ENCODE measurements around the gene FLVCR2. TPM values are rescaled to one million over a fixed set of nuclear protein-coding genes. Genes with fewer than 3 reads are reported as not detected.
"Not testable (repeated sequence)": the region's sequence is repeated elsewhere in the genome, so short reads cannot be mapped to it uniquely, and the experiment has no call there.

The FLVCR2 gene
- total and polyA plus RNA-seq, 2 donors (not counting 1 experiment from before 2014, with no cell fraction given), result 0.31 to 1.6 TPM

- H3K4me1 ChIP-seq (ENCODE audit: control insufficient read depth in 2 of 2, insufficient read depth in 2 of 2, low read length in 2 of 2); H3K4me3 Mint-ChIP-seq; CTCF ChIA-PET; H3K27me3 Mint-ChIP-seq; H3K4me2 ChIP-seq (replicated peaks; ENCODE audit: low read depth, low read length, poor library complexity, severe bottlenecking); H3K9me3 Mint-ChIP-seq (ENCODE audit: insufficient read depth); H3K9ac ChIP-seq (ENCODE audit: low read length); H2AFZ ChIP-seq (ENCODE audit: insufficient read depth, low read depth, low read length, poor library complexity, severe bottlenecking); DNase-seq; H3K9me3 ChIP-seq (ENCODE audit: control extremely low read depth in 1 of 3, control insufficient read depth in 2 of 3, insufficient read depth in 1 of 3, low read length in 2 of 3); H3K36me3 ChIP-seq (replicated peaks in 1 of 2; ENCODE audit: control extremely low read depth in 1 of 2, control insufficient read depth in 1 of 2, extremely low read depth in 1 of 2, insufficient read depth in 2 of 2, low read length in 1 of 2); H3K4me1 Mint-ChIP-seq; ATAC-seq (ENCODE audit: low read depth); H3K27me3 ChIP-seq (replicated peaks in 1 of 4; ENCODE audit: control extremely low read depth in 1 of 4, control insufficient read depth in 3 of 4, insufficient read depth in 4 of 4, low read length in 3 of 4); POLR2A ChIA-PET; intact Hi-C loops (cut with micrococcal nuclease); H3K27ac Mint-ChIP-seq; H3K27ac ChIP-seq (ENCODE audit: low read length in 2 of 2); H3K4me3 ChIP-seq (ENCODE audit: control extremely low read depth in 1 of 5, extremely low read depth in 1 of 5, insufficient read depth in 1 of 5, low read depth in 2 of 5, low read length in 4 of 5); H4K20me1 ChIP-seq (ENCODE audit: control insufficient read depth, insufficient read depth, low read length, poor library complexity, severe bottlenecking); H3K79me2 ChIP-seq (ENCODE audit: control insufficient read depth, insufficient read depth, low read length): not testable (repeated sequence)
- no CpG with 5 or more reads among the region's 6 CpGs for WGBS (ENCODE audit: insufficient coverage)
These were observed 22.6 kb downstream of the FLVCR2 start for GRCh38 chr14:75601061-75601460.

- 89% methylated on average over 1 of the region's 3 CpGs for WGBS (ENCODE audit: insufficient coverage)
These were observed 24.1 kb downstream of the FLVCR2 start for GRCh38 chr14:75602503-75602902.

More at GRCh38 chr14:75602503-75602902, 24.1 kb downstream of the FLVCR2 start:
- H4K20me1 ChIP-seq (ENCODE audit: control insufficient read depth, insufficient read depth, low read length, poor library complexity, severe bottlenecking), result no peaks in the 10 kb centered on the region
- POLR2A ChIA-PET, result no interaction called here
- ATAC-seq (ENCODE audit: low read depth) (no peak), DNase-seq (no peak)
- no peaks in the 10 kb centered on the region for H3K9me3 Mint-ChIP-seq (ENCODE audit: insufficient read depth)
- H3K4me3 ChIP-seq (ENCODE audit: control extremely low read depth in 1 of 5, extremely low read depth in 1 of 5, insufficient read depth in 1 of 5, low read depth in 2 of 5, low read length in 4 of 5), result no peak overlapping the region
- H3K27ac ChIP-seq (ENCODE audit: low read length in 2 of 2), result no peak overlapping the region
- H3K4me1 Mint-ChIP-seq, result no peaks in the 10 kb centered on the region
- H3K27me3 Mint-ChIP-seq, result no peaks in the 10 kb centered on the region
- no peaks in the 10 kb centered on the region for H3K36me3 ChIP-seq (replicated peaks in 1 of 2; ENCODE audit: control extremely low read depth in 1 of 2, control insufficient read depth in 1 of 2, extremely low read depth in 1 of 2, insufficient read depth in 2 of 2, low read length in 1 of 2)
- no peak overlapping the region for H3K9ac ChIP-seq (ENCODE audit: low read length)
- peaks cover 0 to 4% (median 0%) of the 10 kb centered on the region in 4 experiments for H3K27me3 ChIP-seq (replicated peaks in 1 of 4; ENCODE audit: control extremely low read depth in 1 of 4, control insufficient read depth in 3 of 4, insufficient read depth in 4 of 4, low read length in 3 of 4)
- CTCF ChIA-PET, result interaction anchor here (0.6 to 1.0 kb wide), 2 partner anchors 51 to 1184 kb away, joined by 3 to 4 read pairs; no protein-coding TSS in a partner anchor
- TF ChIP-seq CTCF (IDR thresholded peaks at IDR 0.05) (no peak), EZH2 (IDR thresholded peaks at IDR 0.05; ENCODE audit: borderline replicate concordance, insufficient read depth, low read depth, low read length, poor library complexity, severe bottlenecking) (no peak)
- H3K27ac Mint-ChIP-seq, result no peak overlapping the region
- intact Hi-C loops (cut with micrococcal nuclease), result no loop called here
- no peak overlapping the region for H2AFZ ChIP-seq (ENCODE audit: insufficient read depth, low read depth, low read length, poor library complexity, severe bottlenecking)
- peaks cover 0 to 2% (median 0%) of the 10 kb centered on the region in 3 donors for H3K9me3 ChIP-seq (ENCODE audit: control extremely low read depth in 1 of 3, control insufficient read depth in 2 of 3, insufficient read depth in 1 of 3, low read length in 2 of 3)
- no peaks in the 10 kb centered on the region for H3K79me2 ChIP-seq (ENCODE audit: control insufficient read depth, insufficient read depth, low read length)
- H3K4me1 ChIP-seq (ENCODE audit: control insufficient read depth in 2 of 2, insufficient read depth in 2 of 2, low read length in 2 of 2), result no peaks in the 10 kb centered on the region
- H3K4me3 Mint-ChIP-seq, result no peak overlapping the region
- no peak overlapping the region for H3K4me2 ChIP-seq (replicated peaks; ENCODE audit: low read depth, low read length, poor library complexity, severe bottlenecking)
